HG03064 (cell line): ENCODE measurements around the gene ACTL6A.

Source experiments
- ATAC-seq: cut with Tn5 transposase; IDR thresholded peaks from one replicate; pipeline ENCODE4 v1.9.1; 2021; ENCODE audit warnings: low read depth; ENCODE audit not compliant: unreplicated experiment

ACTL6A gene

DNA sequence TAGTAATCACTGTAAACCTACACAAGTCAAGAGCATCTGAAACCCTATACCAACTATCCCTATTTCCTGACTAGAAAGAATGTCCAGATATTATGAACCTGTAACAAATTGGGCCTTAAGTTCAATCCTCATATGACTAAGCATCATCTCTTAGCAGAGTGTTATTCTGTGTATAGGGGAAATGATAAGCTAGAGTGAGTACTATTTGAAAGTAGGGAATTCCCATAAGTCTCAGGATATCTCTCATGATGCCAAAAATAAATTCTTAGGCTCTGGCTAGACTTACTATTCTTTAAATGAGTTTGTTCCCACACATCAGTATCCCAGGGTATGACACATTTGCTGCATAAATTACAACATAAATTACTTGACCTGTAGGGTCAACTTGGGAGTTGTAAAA is 26.4 kb downstream of the ACTL6A start:
- ATAC-seq = no peak

DNA sequence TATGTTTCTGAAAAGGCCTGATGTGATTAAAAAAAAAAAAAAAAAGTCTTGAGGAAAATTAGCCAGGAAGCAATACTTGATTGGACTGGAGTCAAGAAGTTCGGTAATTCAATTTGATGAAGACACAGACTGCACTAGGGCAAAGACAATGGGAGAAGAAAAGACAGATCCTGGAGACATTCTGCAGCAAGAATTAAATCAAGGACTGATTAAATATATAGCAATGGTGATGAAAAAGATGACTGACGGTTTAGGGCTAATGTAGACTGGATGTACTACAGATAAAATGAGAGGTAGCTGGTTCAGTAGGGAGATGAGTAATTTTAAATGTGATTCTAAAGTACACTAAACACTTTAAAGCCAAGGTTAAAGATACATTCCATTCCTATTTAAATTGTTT is 27.9 kb downstream of the ACTL6A start:
- ATAC-seq = no peak

DNA sequence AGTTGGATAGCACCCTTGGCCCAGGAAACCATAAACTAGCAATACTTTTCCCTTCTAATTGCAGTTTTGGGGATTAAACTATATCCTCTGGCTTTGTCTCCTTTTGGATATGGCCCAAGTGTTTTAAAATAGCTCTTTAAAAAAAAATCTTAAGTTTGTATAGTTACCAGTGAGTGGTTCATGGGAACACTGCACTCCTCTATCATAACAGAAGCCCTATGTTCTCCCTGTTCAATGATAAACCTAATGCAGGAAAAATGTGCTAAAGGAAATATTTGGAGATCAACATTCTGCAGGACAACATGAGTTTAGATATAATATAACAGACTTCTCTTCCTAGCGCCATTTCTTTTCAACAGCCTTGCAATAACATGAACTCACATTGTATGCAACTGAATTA is 28.6 kb downstream of the ACTL6A start:
- no peak for ATAC-seq

DNA sequence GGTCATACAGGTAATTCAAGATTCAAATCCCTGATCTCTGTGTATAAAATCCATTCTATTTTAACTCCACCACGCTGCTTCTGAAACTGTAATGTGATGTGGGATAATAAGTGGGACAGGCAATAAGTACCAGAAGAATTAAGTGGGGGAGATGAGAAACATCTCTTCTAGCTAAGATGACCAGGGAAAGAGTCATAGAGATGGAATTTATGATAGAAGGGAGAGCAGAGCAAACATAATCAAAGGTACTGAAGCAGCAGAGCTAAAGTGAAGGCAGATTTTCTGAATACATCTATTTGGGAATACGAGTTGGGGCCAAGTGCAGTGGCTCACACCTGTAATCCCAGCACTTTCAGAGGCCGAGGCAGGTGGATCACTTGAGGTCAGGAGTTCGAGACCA is 36.8 kb downstream of the ACTL6A start:
- ATAC-seq = no peak

DNA sequence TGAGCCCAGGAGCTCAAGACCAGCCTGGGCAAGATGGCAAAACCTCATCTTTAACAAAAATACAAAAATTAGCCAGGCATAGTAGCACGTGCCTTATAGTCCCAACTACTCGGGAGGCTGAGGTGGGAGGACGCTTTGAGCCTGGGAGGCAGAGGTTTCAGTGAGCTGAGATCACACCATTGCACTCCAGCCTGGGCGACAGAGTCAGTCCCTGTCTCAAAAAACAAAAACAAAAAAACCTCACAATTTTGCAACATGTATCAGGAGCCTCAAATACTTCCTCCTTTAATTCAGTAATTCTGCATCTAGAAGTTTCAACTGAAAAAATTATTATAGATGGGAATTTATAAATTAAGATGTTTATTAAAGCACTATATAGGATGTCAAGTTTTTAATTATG is 40.6 kb downstream of the ACTL6A start:
- no peak for ATAC-seq

DNA sequence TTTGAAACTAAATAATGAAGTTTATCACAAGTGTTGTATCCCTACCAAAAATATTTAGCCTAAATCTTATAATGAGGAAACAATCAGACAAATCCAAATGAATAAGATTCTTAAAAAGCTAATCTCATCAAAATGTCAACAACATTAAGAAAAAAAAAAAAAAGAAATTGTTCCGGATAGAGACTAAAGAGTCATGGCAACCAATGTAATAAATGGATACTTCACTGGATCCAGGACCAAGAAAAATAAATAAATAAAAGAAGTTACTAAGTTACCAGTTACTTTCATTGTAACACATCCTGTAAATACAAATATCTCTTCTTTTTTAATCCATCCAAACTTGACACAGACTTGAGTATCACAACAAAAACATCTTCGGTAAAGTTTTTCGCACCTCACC is 41.1 kb downstream of the ACTL6A start:
- no peak for ATAC-seq

DNA sequence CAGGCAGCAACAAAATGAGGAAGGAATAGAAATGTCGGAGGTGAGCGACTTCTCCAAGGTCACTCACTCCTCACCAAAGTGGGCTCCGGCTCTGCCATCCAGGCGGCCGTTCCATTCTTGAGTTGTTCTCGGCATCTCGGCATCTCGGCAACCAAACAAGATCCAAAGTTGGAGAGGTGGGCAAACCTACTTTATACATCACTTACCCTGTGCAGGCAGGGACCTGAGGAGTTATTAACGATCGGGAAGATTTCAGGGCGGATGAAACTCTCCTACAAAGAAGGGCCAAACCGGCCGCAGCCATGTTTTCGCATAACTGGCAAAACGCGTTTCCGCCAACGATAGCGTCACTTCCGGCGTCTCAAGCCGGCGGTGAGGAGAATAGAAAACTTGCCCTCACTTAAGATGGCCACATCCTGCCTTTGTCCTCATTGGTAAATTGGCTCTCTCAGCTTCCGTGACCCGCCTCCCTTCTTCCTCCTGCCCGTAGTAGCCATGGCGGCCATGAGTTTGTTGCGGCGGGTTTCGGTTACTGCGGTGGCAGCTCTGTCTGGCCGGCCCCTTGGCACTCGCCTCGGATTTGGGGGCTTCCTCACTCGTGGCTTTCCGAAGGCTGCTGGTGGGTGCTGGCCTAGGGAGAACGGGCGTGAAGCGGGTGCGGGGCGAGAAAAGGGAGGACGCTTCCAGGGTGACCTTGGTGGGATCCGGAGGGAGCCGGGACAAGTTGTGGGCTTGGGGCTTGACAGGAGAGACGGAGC is 41.8 kb downstream of the ACTL6A start, which contains the start of the genes MRPL47 and NDUFB5:
TSS of gene MRPL47 (minus strand) at position 318 of the 758 bp plus-strand sequence. CDS start at position 304, 14 bp downstream.
TSS of gene NDUFB5 (plus strand) at position 474 of the 758 bp plus-strand sequence. CDS start at position 496, 22 bp downstream.
- ATAC-seq = peak; percentile 98

DNA sequence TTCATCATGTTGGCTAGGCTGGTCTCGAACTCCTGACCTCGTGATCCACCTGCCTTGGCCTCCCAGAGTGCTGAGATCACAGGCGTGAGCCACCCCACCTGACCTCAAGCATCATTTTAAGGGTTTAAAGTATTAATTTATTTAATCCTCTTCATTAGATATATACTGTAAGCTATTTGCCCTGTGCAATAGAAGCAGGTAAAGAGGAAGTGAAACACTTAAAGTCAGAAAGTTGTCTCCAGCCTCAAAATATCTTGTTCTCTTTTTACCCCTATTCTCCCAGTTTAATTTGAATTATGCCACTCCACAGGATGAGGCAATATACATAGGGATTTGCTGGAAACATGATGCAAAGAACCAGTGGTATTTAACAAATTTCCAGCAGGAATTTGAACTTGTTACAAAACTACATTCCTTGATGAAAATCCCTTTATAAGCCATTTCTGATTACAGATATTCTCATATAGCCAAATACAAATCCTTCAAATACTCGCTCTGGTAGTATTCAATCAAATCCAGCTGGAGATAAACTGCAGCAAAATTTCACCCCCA is 43.9 kb downstream of the ACTL6A start:
- ATAC-seq = no peak

DNA sequence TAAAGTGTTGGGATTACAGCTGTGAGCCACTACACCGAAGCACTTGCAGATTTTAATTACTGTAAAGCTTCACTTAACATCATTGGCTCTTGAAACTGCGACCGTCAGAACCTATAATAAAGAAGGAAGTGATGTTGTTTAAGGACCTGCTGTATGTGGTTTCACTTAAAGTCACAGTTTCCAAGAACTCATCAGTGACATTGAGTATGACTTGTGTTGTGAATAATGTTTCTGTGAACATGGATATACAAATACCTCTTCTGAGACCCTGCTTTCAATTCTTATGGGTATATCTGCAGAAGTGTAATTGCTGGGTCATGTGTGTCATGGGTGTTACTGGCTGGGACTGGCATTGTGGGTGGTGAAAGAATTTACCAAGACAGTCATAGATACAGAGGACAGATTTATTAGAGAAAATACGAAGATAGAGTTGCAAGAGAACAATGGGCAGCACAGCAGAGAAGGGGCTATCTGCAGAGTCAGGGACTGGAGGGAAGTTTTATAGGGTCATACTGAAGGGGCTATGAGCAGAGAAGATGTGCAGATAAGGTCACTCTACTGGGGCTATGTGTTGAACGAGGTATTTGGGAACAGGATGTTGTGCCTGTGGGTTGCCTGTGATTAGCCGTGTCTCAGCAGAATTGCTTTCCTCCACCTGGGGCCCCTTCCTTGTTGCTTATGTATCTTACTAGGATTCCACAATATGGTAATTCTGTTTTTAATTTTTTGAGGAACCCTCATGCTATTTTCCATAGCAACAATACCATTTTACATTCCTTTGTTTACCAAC is 46.4 kb downstream of the ACTL6A start:
- ATAC-seq = peak; percentile 49

DNA sequence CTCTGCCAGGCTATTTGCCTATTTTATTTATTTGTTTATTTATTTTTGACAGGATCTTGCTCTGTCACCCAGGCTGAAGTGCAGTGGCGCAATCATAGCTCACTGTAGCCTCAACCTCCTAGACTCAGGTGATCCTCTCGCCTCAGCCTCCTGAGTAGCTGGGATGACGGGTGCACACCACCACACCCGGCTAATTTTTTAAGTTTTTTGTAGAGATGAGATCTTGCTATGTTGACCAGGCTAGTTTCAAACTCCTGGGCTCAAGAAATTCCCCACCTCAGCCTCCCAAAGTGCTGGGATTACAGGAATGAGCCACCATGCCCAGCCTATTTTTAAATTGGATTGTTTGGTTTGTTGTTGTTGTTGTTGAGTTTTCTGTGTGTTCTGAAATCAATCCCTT is 47.3 kb downstream of the ACTL6A start:
- no peak for ATAC-seq

DNA sequence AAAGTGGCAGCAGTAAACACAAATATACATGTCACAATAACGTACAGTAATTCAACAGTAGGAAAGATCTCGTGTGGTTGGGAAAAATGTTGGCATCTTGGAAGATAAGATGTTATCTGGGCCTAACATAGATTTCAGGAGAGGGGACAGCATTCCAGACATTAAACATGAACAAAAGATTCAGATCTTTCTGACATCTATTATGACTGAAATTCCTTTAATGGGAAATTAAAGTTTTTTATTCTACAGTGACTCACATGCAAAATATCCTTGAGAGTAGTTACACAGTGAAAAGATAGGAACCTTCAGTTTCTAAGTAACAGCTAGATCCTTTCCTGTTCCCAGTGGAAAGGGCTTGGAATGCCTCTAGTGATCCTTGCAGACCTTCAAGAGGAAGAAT is 51.1 kb downstream of the ACTL6A start:
- ATAC-seq = no peak

DNA sequence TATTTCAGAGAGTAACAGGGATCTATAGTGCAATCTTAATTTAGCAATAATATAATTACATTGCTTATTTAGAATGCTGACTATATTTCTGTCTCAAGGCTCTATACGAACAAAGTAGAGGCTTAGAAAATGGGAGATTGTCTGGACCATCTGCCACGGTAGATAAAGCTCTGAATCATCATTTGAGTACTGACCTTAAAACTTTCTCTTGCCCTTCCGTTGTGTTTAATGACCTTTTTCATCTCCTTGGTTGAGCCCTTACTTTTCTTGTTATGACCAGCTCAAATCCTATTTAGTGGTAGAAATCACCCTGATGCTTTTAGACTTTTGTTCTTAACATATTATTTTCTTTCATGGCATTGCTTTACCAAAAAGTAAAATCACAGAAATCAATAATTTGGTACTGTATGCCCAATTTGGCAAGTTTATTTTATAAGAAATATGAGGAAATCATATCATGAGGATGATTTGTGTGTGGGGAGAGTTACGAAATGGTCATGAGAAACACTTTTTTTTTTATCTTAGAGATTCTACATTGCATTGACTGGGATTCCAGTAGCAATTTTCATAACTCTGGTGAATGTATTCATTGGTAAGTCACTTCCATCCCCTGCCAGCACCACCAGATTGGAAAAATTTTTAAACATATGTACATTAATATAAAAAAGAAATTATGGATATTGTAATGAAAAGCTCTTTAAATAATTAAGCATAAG is 52.9 kb downstream of the ACTL6A start:
- no peak for ATAC-seq

DNA sequence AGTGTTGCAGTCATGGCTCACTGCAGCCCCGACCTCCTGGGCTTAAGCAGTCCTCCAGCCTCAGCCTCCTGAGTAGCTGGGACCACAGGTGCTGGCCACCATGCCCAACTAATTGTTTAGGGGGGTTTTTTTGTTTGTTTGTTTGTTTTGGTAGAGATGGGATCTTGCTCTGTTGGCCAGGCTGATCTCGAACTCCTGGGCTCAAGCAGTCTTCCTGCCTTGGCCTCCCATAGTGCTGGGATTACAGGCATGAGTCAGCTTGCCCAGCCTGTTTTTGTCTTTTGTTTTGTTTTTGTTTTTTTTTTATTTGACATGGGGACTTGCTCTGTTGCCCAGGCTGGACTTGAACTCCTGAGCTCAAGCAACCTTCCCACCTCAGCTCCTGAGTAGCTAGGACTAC is 59.3 kb downstream of the ACTL6A start:
- ATAC-seq = no peak

DNA sequence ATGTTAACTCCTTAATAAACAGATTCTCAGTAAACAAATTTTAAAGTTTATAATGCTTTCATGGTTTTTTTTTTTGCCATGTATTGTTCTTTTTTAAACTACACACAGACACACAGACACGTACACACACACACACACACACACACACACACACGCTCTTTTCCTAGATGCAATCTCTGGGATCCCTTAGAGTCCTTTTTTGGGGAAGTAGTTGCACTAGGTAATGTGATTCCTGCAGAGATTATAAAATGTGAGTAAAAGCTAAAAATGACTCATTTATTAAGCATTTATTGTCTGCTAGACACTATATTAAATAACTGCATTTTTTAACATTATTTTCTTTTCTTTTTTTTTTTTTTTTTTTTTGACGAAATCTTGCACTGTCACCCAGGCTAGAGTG is 61.7 kb downstream of the ACTL6A start:
- no peak for ATAC-seq

DNA sequence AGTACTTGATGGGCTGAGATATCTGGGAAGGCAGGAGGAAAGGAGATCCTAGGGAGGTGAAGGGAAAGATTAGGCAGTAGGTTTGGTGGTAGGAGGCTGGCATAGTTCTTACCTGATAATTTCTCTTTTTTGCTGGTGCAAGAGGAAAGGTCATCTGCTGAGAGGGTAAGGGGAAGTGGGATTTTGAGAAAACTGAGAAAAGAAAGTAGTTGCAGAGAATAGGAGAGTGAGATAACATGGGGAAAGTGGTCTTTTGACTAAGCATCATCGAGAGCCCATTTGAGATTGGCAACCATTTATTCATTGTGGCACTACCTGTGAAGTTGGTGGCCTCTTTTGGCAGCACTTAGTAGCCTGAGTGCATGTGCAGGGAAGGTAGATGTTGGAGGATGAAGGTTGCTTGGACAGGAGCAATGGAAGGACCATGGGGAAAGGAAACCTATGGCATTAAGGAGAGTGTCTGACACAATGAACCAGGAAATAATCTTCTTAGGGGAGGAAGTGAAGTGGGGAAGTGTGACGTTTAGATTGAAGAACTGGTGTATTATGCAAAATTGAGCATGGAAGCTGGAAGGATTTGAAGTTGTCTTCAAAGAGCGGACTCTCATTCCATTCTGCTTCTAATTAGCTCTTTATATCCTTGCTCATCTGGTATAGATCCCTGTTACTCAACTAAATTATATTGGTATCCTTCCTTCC is 68.2 kb downstream of the ACTL6A start:
- no peak for ATAC-seq
